Colonic mucosa (tissue), 4 donors: ENCODE measurements around the gene GALNT15. TPM values are rescaled to one million over a fixed set of nuclear protein-coding genes. Genes with fewer than 3 reads are reported as not detected.
A peak's percentile ranks its signal among the peaks of the same experiment; 100 is the strongest.

Source experiments
- DNase-seq: peaks from one replicate; pipeline ENCODE4 v3.0.0-alpha.2; 2020
- H3K27ac ChIP-seq: fragments of 200-600 bp; one replicate; pipeline ENCODE4 v1.8.0; 2021
- H3K27me3 ChIP-seq: fragments of 200-600 bp; one replicate; pipeline ENCODE4 v1.8.0; 2021
- H3K36me3 ChIP-seq: fragments of 200-600 bp; one replicate; pipeline ENCODE4 v1.8.0; 2021
- H3K4me1 ChIP-seq: fragments of 200-600 bp; one replicate; pipeline ENCODE4 v1.8.0; 2021; ENCODE audit warnings: mild to moderate bottlenecking
- H3K4me3 ChIP-seq: fragments of 200-600 bp; one replicate; pipeline ENCODE4 v1.8.0; 2021
- H3K9ac ChIP-seq, 2 donors: one replicate each; pipeline ENCODE4 v1.7.0; 2013; ENCODE audit warnings: control low read depth in 2 of 2, low read depth in 2 of 2, low read length in 2 of 2
- H3K9me3 ChIP-seq: fragments of 200-600 bp; one replicate; pipeline ENCODE4 v1.8.0; 2021
- intact Hi-C: fragments of 100-400 bp; cut with DNase I; formaldehyde crosslinking; loops from one replicate; pipeline ENCODE4 v1.14.1; 2022
- total RNA-seq, 2 donors: library from RNA; stranded (reverse); fragmentation: NEBNext Ultra II Directional in 1 of 2; extraction: Animal tissue kit (Norgen Biotek cat#: 25700) in 1 of 2; gene quantifications; one replicate each; pipeline ENCODE4 v1.2.1, GENCODE V29; 2021
- TF ChIP-seq, protein P1 (sequence below): fragments of 200-600 bp; IDR thresholded peaks from one replicate; pipeline ENCODE4 v1.8.0; 2022; ENCODE audit warnings: antibody characterized with exemption, mild to moderate bottlenecking
- donor health status: healthy.
- donor health status: DM: no; HTN: no; CAD: no.
- donor health status: DM: no; HTN: no; CAD: no.

GALNT15 gene
- total RNA-seq, 2 donors from 2014 or later: 2.1 to 4.5 TPM

DNA sequence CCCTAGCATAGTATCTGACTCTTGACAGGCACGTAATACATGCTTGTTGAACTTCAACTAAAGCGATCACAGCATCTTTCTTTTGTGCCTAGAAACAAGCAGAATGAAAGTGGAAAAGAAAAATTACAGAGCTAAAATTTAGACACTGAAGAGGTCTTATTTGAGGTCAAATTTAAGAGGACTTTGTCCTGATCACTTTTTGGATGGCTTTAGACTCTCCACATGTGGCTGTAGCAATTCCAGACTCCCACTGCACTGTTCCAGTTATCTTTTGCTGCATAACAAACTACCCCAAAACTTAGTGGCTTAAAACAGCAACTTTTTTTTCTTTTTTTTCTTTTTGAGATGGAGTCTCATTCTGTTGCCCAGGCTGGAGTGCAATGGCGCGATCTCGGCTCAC, 66.7 kb downstream of the GALNT15 start:
- no peak overlapping the region for H3K27ac ChIP-seq
- no peak overlapping the region for H3K9ac ChIP-seq
- intact Hi-C loops: loop anchor here (10.0 kb wide), 2 partner anchors 426 to 606 kb away; no protein-coding TSS in a partner anchor

DNA sequence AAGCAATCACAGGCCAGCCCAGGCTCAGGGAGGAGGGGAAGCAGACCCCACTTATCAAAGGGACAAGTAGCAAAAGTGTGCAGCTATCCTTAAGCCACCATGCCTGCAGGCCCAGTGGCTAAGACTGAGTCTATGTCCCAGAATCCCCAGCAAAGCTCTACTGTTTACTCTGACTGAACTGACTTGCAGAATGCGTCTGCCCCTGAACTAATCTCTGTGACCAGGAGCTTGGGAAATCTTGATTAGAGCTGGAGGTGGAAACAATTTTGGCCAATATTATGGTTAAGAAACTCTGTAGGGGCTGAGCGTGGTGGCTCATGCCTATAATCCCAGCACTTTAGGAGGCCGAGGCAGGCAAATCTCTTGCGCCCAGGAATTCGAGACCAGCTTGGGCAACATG, 67.7 kb downstream of the GALNT15 start:
- TF ChIP-seq, protein P1, sequence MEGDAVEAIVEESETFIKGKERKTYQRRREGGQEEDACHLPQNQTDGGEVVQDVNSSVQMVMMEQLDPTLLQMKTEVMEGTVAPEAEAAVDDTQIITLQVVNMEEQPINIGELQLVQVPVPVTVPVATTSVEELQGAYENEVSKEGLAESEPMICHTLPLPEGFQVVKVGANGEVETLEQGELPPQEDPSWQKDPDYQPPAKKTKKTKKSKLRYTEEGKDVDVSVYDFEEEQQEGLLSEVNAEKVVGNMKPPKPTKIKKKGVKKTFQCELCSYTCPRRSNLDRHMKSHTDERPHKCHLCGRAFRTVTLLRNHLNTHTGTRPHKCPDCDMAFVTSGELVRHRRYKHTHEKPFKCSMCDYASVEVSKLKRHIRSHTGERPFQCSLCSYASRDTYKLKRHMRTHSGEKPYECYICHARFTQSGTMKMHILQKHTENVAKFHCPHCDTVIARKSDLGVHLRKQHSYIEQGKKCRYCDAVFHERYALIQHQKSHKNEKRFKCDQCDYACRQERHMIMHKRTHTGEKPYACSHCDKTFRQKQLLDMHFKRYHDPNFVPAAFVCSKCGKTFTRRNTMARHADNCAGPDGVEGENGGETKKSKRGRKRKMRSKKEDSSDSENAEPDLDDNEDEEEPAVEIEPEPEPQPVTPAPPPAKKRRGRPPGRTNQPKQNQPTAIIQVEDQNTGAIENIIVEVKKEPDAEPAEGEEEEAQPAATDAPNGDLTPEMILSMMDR: no peak
- Histone ChIP-seq H3K9ac (no peak overlapping the region), H3K4me3 (no peak overlapping the region), H3K4me1 (no peaks in the 10 kb centered on the region), H3K27me3 (no peaks in the 10 kb centered on the region), H3K36me3 (no peaks in the 10 kb centered on the region), H3K9me3 (no peaks in the 10 kb centered on the region), H3K27ac (no peak overlapping the region)
- DNase-seq: no peak
- intact Hi-C loops: loop anchor here (10.0 kb wide), 2 partner anchors 427 to 607 kb away; no protein-coding TSS in a partner anchor

More for the DNA sequence above, 66.7 kb downstream of the GALNT15 start:
- no peak for DNase-seq
- TF ChIP-seq, protein P1: no peak
- H3K4me1 ChIP-seq: no peaks in the 10 kb centered on the region
- H3K4me3 ChIP-seq: no peak overlapping the region
- no peaks in the 10 kb centered on the region for H3K9me3 ChIP-seq
- no peaks in the 10 kb centered on the region for H3K27me3 ChIP-seq
- no peaks in the 10 kb centered on the region for H3K36me3 ChIP-seq

DNA sequence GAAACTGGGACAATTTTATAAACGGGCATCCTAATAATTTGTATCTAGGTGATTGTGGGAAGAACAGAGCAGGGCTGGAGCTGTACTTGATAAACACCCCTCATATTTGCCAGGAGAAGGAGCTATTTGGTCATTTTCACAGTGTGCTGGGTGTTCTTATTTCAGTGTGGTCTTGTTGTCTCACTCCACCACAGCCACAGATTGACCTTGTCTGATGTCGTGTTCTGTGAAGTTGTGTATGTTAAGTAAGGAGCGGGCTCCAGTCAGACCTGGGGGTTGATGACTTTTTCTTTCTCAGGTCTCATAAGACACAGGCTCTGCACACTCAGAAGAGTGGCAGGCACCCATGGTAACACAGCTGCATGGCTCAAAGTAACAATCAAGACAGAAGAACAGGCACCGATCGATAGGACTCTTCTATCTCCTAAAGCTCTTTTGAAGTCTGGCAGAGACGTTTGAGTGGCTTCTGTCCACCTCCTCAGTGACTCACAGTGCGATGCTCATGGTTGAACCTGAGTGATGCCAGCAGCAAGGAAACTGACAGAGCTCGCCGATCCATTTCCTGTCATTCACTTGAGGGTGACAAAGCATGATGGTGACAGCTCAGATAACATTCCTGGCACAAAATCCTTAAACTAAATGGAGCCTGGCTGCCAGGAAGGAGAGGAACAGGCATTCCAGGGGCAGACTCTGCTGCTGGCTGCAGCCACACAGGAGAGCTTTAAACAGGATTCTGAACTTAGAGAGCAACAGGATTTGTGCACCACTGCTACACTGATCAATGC, 69.4 kb downstream of the GALNT15 start:
- intact Hi-C loops: loop anchor here (10.0 kb wide), 2 partner anchors 429 to 609 kb away; no protein-coding TSS in a partner anchor
- Histone ChIP-seq H3K27me3 (no peaks in the 10 kb centered on the region), H3K9ac (no peak overlapping the region), H3K9me3 (no peaks in the 10 kb centered on the region), H3K27ac (no peak overlapping the region), H3K4me1 (no peaks in the 10 kb centered on the region), H3K36me3 (no peaks in the 10 kb centered on the region), H3K4me3 (no peak overlapping the region)
- DNase-seq: no peak
- TF ChIP-seq, protein P1: no peak

DNA sequence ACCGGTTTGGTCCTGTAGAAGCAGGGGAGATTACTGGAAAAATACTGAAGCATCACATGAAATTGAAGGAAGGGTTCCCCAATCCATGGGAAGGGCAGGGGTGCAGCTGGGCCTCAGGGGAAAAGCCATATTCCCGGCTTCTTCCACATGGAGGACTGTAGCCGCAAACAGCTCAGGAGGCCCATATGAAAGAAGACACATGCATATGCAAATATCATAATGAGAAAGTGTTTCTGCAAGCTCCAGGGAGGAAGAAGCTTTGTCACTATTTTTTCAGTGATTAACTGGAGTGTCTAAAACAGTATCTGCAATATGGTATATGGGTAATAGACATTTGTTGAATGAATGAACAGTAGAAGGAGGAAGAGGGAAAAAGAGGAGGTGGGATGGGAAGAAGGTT, 71.1 kb downstream of the GALNT15 start:
- Histone ChIP-seq H3K4me3 (no peak overlapping the region), H3K4me1 (no peaks in the 10 kb centered on the region), H3K36me3 (no peaks in the 10 kb centered on the region), H3K9ac (no peak overlapping the region), H3K27me3 (no peaks in the 10 kb centered on the region), H3K9me3 (no peaks in the 10 kb centered on the region), H3K27ac (no peak overlapping the region)
- intact Hi-C loops: loop anchor here (2.0 to 10.0 kb wide), 4 partner anchors 68 to 611 kb away; no protein-coding TSS in a partner anchor
- TF ChIP-seq, protein P1: no peak
- no peak for DNase-seq

DNA sequence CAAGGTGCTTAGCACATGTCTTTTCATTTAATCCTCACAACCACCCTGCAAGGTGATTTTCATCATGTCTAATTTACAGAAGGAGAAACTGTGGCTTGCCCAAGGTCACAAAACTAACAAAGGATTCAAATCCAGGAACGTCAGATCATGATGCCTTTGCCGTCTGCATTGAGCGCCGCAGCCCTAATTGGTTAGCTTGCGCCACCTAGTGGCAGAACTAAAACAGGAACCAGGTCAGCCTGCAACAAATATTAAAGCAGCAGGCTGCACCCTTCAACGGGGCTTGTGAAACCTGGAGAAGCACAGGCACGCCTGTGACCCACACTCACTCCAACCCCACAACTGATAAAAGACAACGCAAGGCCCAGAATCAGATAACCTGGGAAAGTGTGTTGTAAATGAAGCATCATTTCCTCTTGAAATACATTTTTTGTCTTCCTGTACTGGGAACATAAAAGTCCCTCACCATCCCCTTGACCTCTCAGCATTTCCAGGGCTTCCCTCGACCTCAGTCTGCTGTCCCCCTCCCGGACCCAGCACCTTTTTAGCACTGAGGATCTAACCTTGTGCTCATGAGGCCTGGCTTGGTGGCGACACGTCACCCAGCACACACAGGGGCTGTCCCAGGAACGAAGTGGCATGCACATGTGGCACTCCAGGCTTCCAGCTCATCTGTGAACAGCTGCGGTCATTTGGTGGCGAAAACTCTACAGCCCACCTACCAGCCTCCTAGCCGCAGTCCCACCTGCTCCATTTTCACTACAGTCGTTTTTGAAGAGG, 73.0 kb downstream of the GALNT15 start:
- Histone ChIP-seq H3K9me3 (no peaks in the 10 kb centered on the region), H3K4me3 (no peak overlapping the region), H3K4me1 (no peaks in the 10 kb centered on the region), H3K9ac (no peak overlapping the region), H3K36me3 (no peaks in the 10 kb centered on the region), H3K27ac (no peak overlapping the region), H3K27me3 (no peaks in the 10 kb centered on the region)
- peak; percentile 84 for DNase-seq
- intact Hi-C loops: loop anchor here (2.0 to 10.0 kb wide), 4 partner anchors 70 to 613 kb away; no protein-coding TSS in a partner anchor
- TF ChIP-seq, protein P1: peak; percentile 90
